HUES64 (cell line): Measurements from ENCODE around the gene ACAP3.

Source experiments
- H3K27ac ChIP-seq: 2 replicates; pipeline ENCODE4 v1.7.0; 2013; ENCODE audit warnings: low read depth, low read length, inconsistent platforms
- H3K27me3 ChIP-seq: 2 replicates; pipeline ENCODE4 v1.6.1; 2013; ENCODE audit warnings: mild to moderate bottlenecking, low read length; ENCODE audit not compliant: insufficient read depth
- H3K36me3 ChIP-seq: 2 replicates; pipeline ENCODE4 v1.6.1; 2013; ENCODE audit warnings: mild to moderate bottlenecking, low read length; ENCODE audit not compliant: insufficient read depth
- H3K4me1 ChIP-seq: 2 replicates; pipeline ENCODE4 v1.6.1; 2013; ENCODE audit warnings: mild to moderate bottlenecking, low read length, moderate library complexity; ENCODE audit not compliant: insufficient read depth
- H3K4me3 ChIP-seq: 2 replicates; pipeline ENCODE4 v1.5.1; 2013; ENCODE audit warnings: mild to moderate bottlenecking, low read length, moderate library complexity
- H3K9ac ChIP-seq: 2 replicates; pipeline ENCODE4 v1.6.1; 2013; ENCODE audit warnings: mild to moderate bottlenecking, low read depth, low read length
- H3K9me3 ChIP-seq: 2 replicates; pipeline ENCODE4 v1.6.1; 2013; ENCODE audit warnings: low read depth, low read length; ENCODE audit not compliant: insufficient read depth
- WGBS: fragments of 150-250, 120-280 bp; methylation state at CpG from one replicate; pipeline ENCODE4 v1.1.7; 2013; ENCODE audit warnings: missing lambda C conversion rate; 5-methylcytosine and 5-hydroxymethylcytosine counted together

ACAP3 gene

GRCh38 chr1:1285102-1285571 is 22.6 kb downstream of the ACAP3 start:
- no peaks in the 10 kb centered on the region for H3K4me1 ChIP-seq
- H3K27ac ChIP-seq: no peak overlapping the region
- H3K36me3 ChIP-seq: no peaks in the 10 kb centered on the region

GRCh38 chr1:1284221-1285101 is 23.3 kb downstream of the ACAP3 start:
- Histone ChIP-seq H3K4me1 (no peaks in the 10 kb centered on the region), H3K9ac (no peak overlapping the region), H3K27me3 (no peaks in the 10 kb centered on the region), H3K9me3 (no peaks in the 10 kb centered on the region), H3K36me3 (no peaks in the 10 kb centered on the region), H3K4me3 (no peak overlapping the region), H3K27ac (no peak overlapping the region)
- 93% methylated on average over 28 of the region's 32 CpGs for WGBS

More at GRCh38 chr1:1285102-1285571, 22.6 kb downstream of the ACAP3 start:
- Histone ChIP-seq H3K27me3 (no peaks in the 10 kb centered on the region), H3K9me3 (no peaks in the 10 kb centered on the region), H3K9ac (no peak overlapping the region), H3K4me3 (no peak overlapping the region)
- 94% methylated on average over 22 of the region's 22 CpGs for WGBS

DNA sequence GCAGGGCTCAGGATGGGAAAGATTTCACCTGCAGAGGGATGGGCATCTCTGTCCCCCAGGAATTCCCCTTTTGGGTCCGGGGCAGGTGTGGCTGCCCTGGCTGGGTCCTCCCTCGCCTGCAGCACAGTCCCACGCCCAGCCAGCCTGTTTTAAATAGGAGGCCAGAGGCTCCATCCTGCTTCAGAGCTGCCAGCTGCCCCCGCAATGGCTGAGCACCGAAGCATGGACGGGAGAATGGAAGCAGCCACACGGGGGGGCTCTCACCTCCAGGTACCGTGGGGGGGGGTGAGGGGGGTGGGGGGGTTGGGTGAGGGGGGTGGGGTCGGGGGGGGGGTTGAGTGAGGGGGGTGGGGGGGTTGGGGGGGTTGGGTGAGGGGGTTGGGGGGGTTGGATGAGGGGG is 23.9 kb downstream of the ACAP3 start:
- H3K4me1 ChIP-seq: no peaks in the 10 kb centered on the region

GRCh38 chr1:1282998-1283397 is 24.7 kb downstream of the ACAP3 start:
- WGBS: 93% methylated on average over 14 of the region's 14 CpGs
- Histone ChIP-seq H3K27me3 (no peaks in the 10 kb centered on the region), H3K27ac (no peak overlapping the region), H3K9ac (no peak overlapping the region), H3K4me3 (no peak overlapping the region), H3K9me3 (no peaks in the 10 kb centered on the region), H3K36me3 (no peaks in the 10 kb centered on the region), H3K4me1 (no peaks in the 10 kb centered on the region)

More for the DNA sequence above, 23.9 kb downstream of the ACAP3 start:
- Histone ChIP-seq H3K27me3 (no peaks in the 10 kb centered on the region), H3K9me3 (no peaks in the 10 kb centered on the region), H3K27ac (no peak overlapping the region), H3K4me3 (no peak overlapping the region), H3K9ac (no peak overlapping the region), H3K36me3 (no peaks in the 10 kb centered on the region)
- WGBS: 62% methylated on average over 4 of the region's 9 CpGs

- Histone ChIP-seq H3K9ac (no peak overlapping the region), H3K4me1 (no peaks in the 10 kb centered on the region), H3K27me3 (no peaks in the 10 kb centered on the region), H3K36me3 (no peaks in the 10 kb centered on the region), H3K27ac (no peak overlapping the region), H3K4me3 (no peak overlapping the region), H3K9me3 (no peaks in the 10 kb centered on the region)
- WGBS: 83% methylated on average over 26 of the region's 26 CpGs
These were observed 26.0 kb downstream of the ACAP3 start for GRCh38 chr1:1281533-1282321.

DNA sequence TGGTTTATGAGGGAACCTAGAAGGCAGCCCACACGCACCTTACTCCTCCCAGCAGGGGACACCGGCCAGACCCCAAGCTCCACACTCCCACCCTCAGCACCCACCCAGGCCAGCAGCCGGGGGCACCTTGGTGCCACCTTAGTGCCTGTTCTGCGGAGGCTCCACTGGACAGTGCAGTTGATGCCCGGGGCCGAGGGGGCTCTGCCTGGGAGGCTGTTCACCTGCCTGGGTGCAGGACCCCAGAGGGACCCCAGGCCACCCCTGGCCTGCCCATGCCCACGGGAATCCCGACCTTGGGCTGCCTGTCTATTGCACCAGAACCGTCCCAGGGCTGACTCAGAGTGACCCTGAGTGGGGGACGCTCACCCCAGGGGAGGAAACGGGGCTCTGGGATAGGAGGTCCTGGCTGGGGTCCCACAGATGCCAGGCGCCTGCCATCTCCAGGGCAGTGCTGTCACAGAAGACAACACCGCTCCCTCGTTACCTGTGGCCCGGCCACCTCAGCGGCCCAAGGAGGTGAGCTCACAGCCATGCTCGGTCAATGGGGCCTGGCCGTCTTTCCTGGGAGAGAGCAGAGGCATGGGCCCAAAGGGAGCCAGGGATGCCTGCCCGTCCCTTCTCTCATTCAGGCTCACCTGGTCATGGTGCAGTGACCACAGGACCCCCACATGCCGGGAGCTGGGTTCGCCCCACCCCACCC is 26.8 kb downstream of the ACAP3 start:
- Histone ChIP-seq H3K4me3 (no peak overlapping the region), H3K4me1 (no peaks in the 10 kb centered on the region), H3K9me3 (no peaks in the 10 kb centered on the region), H3K27me3 (no peaks in the 10 kb centered on the region), H3K36me3 (no peaks in the 10 kb centered on the region), H3K9ac (no peak overlapping the region), H3K27ac (no peak overlapping the region)
- WGBS: 92% methylated on average over 21 of the region's 21 CpGs

GRCh38 chr1:1279028-1279427 is 28.7 kb downstream of the ACAP3 start:
- WGBS: 93% methylated on average over 16 of the region's 17 CpGs
- H3K27me3 ChIP-seq: no peaks in the 10 kb centered on the region
- no peak overlapping the region for H3K9ac ChIP-seq
- no peaks in the 10 kb centered on the region for H3K4me1 ChIP-seq
- H3K27ac ChIP-seq: no peak overlapping the region
- H3K9me3 ChIP-seq: no peaks in the 10 kb centered on the region
- no peaks in the 10 kb centered on the region for H3K36me3 ChIP-seq
- no peak overlapping the region for H3K4me3 ChIP-seq

GRCh38 chr1:1278620-1279019 is 29.1 kb downstream of the ACAP3 start:
- no peak overlapping the region for H3K4me3 ChIP-seq
- no peak overlapping the region for H3K27ac ChIP-seq
- no peaks in the 10 kb centered on the region for H3K27me3 ChIP-seq
- H3K9ac ChIP-seq: no peak overlapping the region
- H3K36me3 ChIP-seq: no peaks in the 10 kb centered on the region
- no peaks in the 10 kb centered on the region for H3K4me1 ChIP-seq
- H3K9me3 ChIP-seq: no peaks in the 10 kb centered on the region
- 94% methylated on average over 13 of the region's 13 CpGs for WGBS

DNA sequence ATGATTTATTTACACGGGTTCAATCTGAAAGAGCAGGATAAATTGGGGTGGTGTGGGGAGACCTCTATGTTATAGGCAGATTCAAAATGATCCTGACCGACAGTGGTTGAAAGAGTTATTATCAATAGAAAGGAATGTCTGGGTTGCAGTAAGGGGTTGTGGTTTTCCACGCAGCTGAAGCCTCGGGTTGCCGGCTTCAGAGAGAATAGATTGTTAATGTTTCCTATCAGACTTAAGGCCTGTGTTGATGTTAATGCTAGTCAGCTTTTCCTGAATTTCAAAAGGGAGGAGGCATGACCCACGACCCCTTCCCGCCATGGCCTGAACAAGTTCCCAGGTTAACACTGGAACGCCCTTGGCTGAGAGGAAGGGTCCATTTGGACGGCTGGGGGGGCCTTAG is 31.9 kb downstream of the ACAP3 start:
- 91% methylated on average over 9 of the region's 9 CpGs for WGBS

DNA sequence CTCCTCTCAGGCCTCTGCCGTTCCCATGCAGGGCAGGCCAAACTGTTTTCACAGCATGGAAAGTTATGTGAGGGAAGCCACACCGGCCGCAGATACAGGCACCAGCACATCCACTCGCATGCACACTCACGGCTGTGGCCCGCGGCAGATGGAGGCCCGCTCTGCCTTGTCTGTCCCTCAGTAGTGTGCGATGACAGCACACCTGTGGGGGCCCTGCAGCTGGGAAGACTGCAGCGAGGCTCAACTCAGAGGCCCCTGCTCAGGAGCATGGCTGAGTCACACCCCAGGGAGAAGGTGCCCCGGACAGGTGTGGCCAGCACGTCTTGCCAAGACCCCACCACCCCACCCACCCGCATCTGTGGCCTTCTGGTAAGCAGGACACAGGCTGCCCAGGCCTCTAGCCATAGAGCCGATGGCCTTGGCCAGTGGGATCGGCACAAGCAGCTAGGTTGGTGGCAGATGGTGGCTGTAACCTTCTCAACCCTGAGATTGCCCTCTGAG is 32.7 kb downstream of the ACAP3 start:
- Histone ChIP-seq H3K9me3 (no peaks in the 10 kb centered on the region), H3K36me3 (peaks cover 9% of the 10 kb centered on the region; the same call in 1 of the 2 replicates), H3K4me3 (no peak overlapping the region), H3K9ac (no peak overlapping the region), H3K4me1 (no peaks in the 10 kb centered on the region; the same call in 1 of the 2 replicates), H3K27me3 (no peaks in the 10 kb centered on the region), H3K27ac (no peak overlapping the region)
- 97% methylated on average over 15 of the region's 15 CpGs for WGBS

More for the DNA sequence above, 31.9 kb downstream of the ACAP3 start:
- Histone ChIP-seq H3K4me1 (no peaks in the 10 kb centered on the region; the same call in 1 of the 2 replicates), H3K27me3 (no peaks in the 10 kb centered on the region), H3K36me3 (peaks cover 9% of the 10 kb centered on the region; the same call in 1 of the 2 replicates), H3K9me3 (no peaks in the 10 kb centered on the region), H3K9ac (no peak overlapping the region), H3K4me3 (no peak overlapping the region), H3K27ac (no peak overlapping the region)
